Inflammatory macrophage treated with lipopolysaccharide for 1 hour (primary cell): ENCODE data around the gene CHD6.

Experiments
- DNase-seq, 2 donors: peaks; one replicate each; pipeline ENCODE4 v3.0.0-alpha.2; 2020 to 2022

Gene CHD6, protein sequence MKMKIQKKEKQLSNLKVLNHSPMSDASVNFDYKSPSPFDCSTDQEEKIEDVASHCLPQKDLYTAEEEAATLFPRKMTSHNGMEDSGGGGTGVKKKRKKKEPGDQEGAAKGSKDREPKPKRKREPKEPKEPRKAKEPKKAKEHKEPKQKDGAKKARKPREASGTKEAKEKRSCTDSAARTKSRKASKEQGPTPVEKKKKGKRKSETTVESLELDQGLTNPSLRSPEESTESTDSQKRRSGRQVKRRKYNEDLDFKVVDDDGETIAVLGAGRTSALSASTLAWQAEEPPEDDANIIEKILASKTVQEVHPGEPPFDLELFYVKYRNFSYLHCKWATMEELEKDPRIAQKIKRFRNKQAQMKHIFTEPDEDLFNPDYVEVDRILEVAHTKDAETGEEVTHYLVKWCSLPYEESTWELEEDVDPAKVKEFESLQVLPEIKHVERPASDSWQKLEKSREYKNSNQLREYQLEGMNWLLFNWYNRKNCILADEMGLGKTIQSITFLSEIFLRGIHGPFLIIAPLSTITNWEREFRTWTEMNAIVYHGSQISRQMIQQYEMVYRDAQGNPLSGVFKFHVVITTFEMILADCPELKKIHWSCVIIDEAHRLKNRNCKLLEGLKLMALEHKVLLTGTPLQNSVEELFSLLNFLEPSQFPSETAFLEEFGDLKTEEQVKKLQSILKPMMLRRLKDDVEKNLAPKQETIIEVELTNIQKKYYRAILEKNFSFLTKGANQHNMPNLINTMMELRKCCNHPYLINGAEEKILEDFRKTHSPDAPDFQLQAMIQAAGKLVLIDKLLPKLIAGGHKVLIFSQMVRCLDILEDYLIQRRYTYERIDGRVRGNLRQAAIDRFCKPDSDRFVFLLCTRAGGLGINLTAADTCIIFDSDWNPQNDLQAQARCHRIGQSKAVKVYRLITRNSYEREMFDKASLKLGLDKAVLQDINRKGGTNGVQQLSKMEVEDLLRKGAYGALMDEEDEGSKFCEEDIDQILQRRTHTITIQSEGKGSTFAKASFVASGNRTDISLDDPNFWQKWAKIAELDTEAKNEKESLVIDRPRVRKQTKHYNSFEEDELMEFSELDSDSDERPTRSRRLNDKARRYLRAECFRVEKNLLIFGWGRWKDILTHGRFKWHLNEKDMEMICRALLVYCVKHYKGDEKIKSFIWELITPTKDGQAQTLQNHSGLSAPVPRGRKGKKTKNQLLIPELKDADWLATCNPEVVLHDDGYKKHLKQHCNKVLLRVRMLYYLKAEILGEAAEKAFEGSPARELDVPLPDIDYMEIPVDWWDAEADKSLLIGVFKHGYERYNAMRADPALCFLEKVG (N-terminal part only)

GRCh38 chr20:41617902-41618806, at the start of gene CHD6:
CHD6 (minus strand) TSS chr20:41618377; CDS start chr20:41551337, 67,040 bp downstream.
- peak; percentile 98 to 99 for DNase-seq

GRCh38 chr20:41664584-41664983, 46.4 kb upstream of the CHD6 start:
- peak; percentile 5 to 10 for DNase-seq

DNA sequence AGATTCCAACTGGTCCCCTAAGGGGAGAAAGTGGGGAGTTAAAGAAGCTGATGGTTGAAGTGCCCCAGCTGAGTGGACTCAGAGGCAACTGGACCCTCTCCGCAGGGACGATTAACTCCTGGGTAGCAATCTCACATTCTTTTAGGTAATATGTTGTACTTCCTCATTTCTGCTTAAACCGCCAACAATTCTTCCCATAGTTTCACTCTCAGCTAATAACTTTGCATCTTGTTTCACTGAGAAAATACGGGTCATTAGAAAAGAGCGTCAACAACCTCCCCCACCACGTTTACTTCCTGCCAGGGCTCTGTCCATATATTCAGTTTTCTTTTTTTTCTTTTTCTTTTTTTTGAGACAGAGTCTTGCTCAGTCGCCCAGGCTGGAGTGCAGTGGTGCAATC, 39.5 kb upstream of the CHD6 start:
- peak; percentile 10 to 17 for DNase-seq

GRCh38 chr20:41655962-41656618, 37.9 kb upstream of the CHD6 start:
- DNase-seq: no peak

DNA sequence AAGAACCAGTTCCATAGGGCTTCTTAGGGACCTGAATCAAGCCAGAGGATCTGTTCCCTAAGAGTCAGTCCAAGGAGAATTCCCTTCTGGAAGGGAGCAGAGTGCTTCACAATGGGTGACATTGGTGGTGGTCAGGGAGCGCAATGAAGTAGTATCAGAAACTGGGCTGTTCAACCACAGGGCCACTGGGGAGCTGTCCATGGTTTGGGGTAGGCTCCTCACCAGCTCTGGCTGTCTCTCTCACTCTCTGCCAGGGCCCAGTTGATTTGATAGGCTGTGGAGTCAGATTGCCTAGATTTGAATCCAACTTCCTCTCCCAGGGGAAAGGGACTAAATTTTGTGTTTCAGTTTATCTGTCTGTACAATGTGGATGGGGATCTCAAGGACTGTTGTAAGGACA, 36.7 kb upstream of the CHD6 start:
- no peak for DNase-seq

DNA sequence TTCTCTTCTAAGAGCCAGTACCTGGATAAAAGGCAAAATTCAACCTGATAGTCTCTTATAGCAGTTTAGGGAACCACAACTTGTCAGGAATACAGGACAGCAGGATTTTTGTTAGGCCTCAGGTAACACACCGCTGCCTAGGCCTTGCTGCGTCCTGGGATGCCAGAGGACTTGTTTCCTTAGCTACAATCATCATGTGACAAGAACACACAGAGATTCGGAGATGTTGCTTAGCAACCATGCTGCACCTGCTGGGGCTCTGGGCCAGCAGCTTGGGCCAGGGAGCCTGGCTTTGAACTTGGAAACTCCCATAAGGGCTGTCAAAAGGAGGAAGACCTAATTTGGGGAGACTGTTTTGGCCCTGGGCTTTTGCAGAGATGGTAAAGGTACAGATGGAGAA, 36.1 kb upstream of the CHD6 start:
- DNase-seq: no peak

GRCh38 chr20:41650231-41650948, 32.2 kb upstream of the CHD6 start:
- DNase-seq: no peak

GRCh38 chr20:41649489-41649888, 31.3 kb upstream of the CHD6 start:
- no peak for DNase-seq

- DNase-seq: no peak
Observed at GRCh38 chr20:41645372-41645771, 27.2 kb upstream of the CHD6 start.

- no peak for DNase-seq
Observed at GRCh38 chr20:41643504-41643938, 25.3 kb upstream of the CHD6 start.

GRCh38 chr20:41639630-41640029, 21.5 kb upstream of the CHD6 start:
- DNase-seq: no peak

- no peak for DNase-seq
Observed at GRCh38 chr20:41638456-41638855, 20.3 kb upstream of the CHD6 start.

DNA sequence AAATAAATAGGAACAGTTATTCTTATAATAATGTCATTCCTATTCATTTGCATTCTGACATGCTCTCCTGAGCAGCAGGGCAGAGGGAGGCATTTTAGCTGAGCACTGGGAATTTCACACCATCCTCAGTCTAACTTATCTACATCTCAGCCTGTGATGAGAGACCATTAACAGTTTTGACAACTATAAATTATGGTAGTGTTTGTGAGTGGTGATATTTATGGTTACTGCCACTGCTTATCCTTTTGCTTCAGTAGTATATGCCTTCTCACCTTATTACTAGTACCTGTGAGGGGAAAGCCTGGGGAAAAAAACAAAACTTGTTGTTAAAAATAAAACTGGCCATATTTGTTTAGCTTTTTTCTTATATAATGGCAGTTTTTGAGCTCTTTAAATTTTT, 17.0 kb upstream of the CHD6 start:
- DNase-seq: no peak

DNA sequence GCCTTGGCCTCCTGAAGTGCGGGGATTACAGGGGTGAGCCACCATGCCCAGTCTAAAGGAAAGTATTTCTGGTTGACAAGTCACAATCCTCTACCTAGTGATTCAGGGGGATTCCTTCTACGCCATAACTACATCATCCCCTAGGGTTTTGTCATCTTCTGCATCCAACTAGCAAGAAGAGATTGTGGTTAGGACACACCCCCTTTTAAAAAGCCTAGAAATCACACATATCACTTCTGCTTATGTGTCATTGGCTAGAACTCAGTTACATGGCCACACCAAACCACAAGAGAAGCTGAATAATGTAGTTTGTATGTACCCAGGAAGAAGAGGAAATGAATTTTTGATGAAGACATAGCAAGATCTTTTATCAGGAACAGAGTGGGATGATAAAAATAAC, 14.7 kb upstream of the CHD6 start:
- peak; percentile 87 to 91 for DNase-seq

DNA sequence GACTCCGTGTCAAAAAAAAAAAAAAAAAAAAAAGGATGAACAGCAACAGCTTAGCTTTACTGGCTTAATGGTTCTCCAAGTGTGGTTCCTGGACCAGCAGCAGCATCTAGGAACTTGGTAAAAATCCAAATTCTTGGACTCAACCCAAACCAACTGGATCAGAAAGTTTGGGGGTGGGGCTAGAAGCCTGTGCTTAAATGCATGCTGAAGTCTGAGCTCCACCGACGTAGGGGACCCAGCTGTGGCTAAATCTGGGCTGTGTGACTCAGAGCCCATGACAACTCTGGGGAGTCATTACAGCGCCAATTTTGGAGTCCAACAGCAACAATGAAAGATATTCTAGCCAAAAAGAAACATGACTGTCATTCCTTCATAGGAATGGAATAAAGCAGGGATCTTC, 13.6 kb upstream of the CHD6 start:
- DNase-seq: no peak

DNA sequence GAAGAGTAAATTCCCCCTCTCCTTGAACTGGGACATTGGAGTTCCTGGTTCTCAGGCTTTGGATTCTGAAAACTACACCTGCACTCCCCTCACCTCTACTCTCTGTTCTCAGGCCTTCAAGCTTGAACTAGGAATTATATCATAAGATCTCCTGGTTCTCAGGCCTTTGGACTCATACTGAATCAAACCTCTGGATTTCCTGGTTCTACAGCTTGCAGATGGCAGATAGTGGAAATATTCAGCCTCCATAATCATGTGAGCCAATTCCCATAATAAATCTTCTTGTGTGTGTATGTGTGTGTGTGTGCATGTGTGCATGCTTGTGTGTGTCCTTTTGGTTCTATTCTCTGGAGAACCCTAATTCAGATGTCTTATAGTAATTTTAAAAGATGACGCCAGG, 12.7 kb upstream of the CHD6 start:
- no peak for DNase-seq

DNA sequence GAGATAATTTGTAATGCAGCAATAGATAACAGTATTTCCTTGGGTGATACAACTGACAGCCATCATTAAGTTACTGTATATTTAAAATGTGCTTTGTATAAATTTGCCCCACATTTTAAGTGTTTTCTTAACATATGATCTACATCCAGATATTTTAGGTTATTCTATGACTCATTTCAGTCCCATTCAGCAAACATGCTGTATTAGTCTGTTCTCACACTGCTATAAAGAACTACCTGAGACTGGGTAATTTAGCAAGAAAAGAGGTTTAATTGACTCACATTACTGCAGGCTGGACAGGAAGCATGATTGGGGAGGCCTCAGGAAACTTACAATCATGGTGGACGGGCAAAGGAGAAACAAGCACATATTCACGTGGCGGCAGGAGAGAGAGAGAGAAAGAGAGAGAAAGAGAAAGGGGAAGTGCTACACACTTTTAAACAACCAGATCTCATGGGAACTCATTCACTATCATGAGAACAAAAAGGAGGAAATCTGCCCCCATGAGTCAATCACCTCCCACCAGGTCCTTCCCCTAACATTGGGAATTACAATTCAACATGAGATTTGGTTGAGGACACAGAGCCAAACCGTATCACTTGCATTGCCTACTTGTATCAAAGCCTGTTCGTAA, 9.6 kb upstream of the CHD6 start:
- peak; percentile 46 to 59 for DNase-seq

- peak; percentile 31 to 64 for DNase-seq
Observed at GRCh38 chr20:41627001-41627495, 8.9 kb upstream of the CHD6 start.

- DNase-seq: peak; percentile 61
Observed at GRCh38 chr20:41623625-41624375, 5.6 kb upstream of the CHD6 start.
